HepG2 (cell line): ENCODE data around the gene MTA2. TPM values are rescaled to one million over a fixed set of nuclear protein-coding genes. Genes with fewer than 3 reads are reported as not detected.

Source experiments
- ATAC-seq: fragments of 200-7000 bp; cut with Tn5 transposase; 3 replicates; pipeline ENCODE4 v1.9.1; 2020; ENCODE audit warnings: mild to moderate bottlenecking, moderate library complexity
- BruUV-seq: library from RNA; stranded (reverse); fragments of 400-500 nt; replicated peaks from 2 replicates; lab custom pipeline; 2021; lab: Mats Ljungman, UMichigan
- CTCF ChIA-PET: fragments of 300-600 bp; formaldehyde crosslinking; extraction: SDS; loops from one replicate; lab custom pipeline; 2021; ENCODE audit warnings: low total read pairs, inconsistent platforms, low intra/inter-chr PET ratio; lab: Yijun Ruan, JAX
- POLR2A ChIA-PET: fragments of 350-600 bp; sonication (Branson Sonifier 250); formaldehyde crosslinking; loops from one replicate; lab custom pipeline; 2020; ENCODE audit warnings: antibody characterized with exemption, inconsistent platforms; lab: Yijun Ruan, JAX
- DNase-seq: peaks from one replicate; pipeline ENCODE4 v3.0.0-alpha.2; 2015; ENCODE audit warnings: low spot score
- FAIRE-seq: peaks from 3 replicates; lab custom pipeline; 2011; peaks lifted over from hg19 to GRCh38; lab: Jason Lieb, UNC
- H2AFZ ChIP-seq: one replicate; pipeline ENCODE4 v1.6.1; 2011; ENCODE audit warnings: low read length, inconsistent platforms
- H3K27ac ChIP-seq: fragments of 300-600 bp; 3 replicates; pipeline ENCODE4 v1.8.0; 2011; ENCODE audit warnings: mixed run types, mild to moderate bottlenecking, mixed read lengths, low read length, inconsistent platforms; ENCODE audit not compliant: insufficient read depth; ENCODE audit errors: extremely low read length
- H3K27me3 ChIP-seq, 2 experiments: fragments of 200-600 bp in 1 of 2; 2 replicates in 1 of 2; 3 replicates in 1 of 2; pipeline versions ENCODE4 v1.6.0 to v1.8.0; 2011; ENCODE audit warnings: low read length in 2 of 2, mild to moderate bottlenecking in 2 of 2, moderate library complexity in 2 of 2, inconsistent platforms in 1 of 2; ENCODE audit not compliant: insufficient read depth in 2 of 2, control insufficient read depth in 1 of 2
- H3K36me3 ChIP-seq, 2 experiments: fragments of 200-600 bp in 1 of 2; replicated peaks in 1 of 2; 2 replicates in 1 of 2; 3 replicates in 1 of 2; pipeline versions ENCODE4 v1.5.1 to v1.8.0; 2011; ENCODE audit warnings: low read length in 2 of 2, inconsistent platforms in 1 of 2; ENCODE audit not compliant: insufficient read depth in 2 of 2, control insufficient read depth in 1 of 2
- H3K4me1 ChIP-seq: 2 replicates; pipeline ENCODE4 v1.5.1; 2012; ENCODE audit warnings: low read length, inconsistent platforms; ENCODE audit not compliant: insufficient read depth
- H3K4me2 ChIP-seq: 2 replicates; pipeline ENCODE4 v1.6.0; 2011; ENCODE audit warnings: low read depth, low read length, inconsistent platforms
- H3K4me3 ChIP-seq, 3 experiments: fragments of 200-600 bp in 1 of 3; sonication (generic), shearing (Covaris generic) in 1 of 3; replicated peaks in 1 of 3; 2 replicates each; pipeline ENCODE4 v1.5.1; 2011 to 2016; ENCODE audit warnings: low read length in 3 of 3, inconsistent platforms in 2 of 3, low read depth in 2 of 3, mild to moderate bottlenecking in 2 of 3, control low read depth in 1 of 3, mixed read lengths in 1 of 3; ENCODE audit not compliant: insufficient read depth in 1 of 3
- H3K79me2 ChIP-seq: one replicate; pipeline ENCODE4 v1.6.1; 2011; ENCODE audit warnings: low read length, inconsistent platforms; ENCODE audit not compliant: insufficient read depth
- H3K9ac ChIP-seq: 2 replicates; pipeline ENCODE4 v1.6.0; 2011; ENCODE audit warnings: mild to moderate bottlenecking, low read depth, low read length, inconsistent platforms; ENCODE audit not compliant: insufficient read depth
- H3K9me3 ChIP-seq: 2 replicates; pipeline ENCODE4 v1.5.1; 2012; ENCODE audit warnings: mild to moderate bottlenecking, low read length
- H4K20me1 ChIP-seq: 2 replicates; pipeline ENCODE4 v1.6.0; 2011; ENCODE audit warnings: inconsistent platforms, mild to moderate bottlenecking, low read length, moderate library complexity; ENCODE audit not compliant: insufficient read depth
- CENPBD1 ChIP-seq: sonication (generic); formaldehyde crosslinking; IDR thresholded peaks from 2 replicates; pipeline ENCODE4 v1.8.0; 2022; ENCODE audit warnings: missing genetic modification reagents, low read depth, mild to moderate bottlenecking, borderline replicate concordance
- FOXO4 ChIP-seq: sonication (generic); formaldehyde crosslinking; conservative IDR thresholded peaks from 2 replicates; pipeline ENCODE4 v1.8.1; 2023; ENCODE audit warnings: missing genetic modification reagents
- HMG20A ChIP-seq: IDR thresholded peaks from 2 replicates; pipeline ENCODE4 v1.6.1; 2016; ENCODE audit warnings: borderline replicate concordance
- MTA1 ChIP-seq: sonication (generic); formaldehyde crosslinking; IDR thresholded peaks from 2 replicates; pipeline ENCODE4 v1.4.0; 2020; ENCODE audit warnings: missing genetic modification reagents, mild to moderate bottlenecking, borderline replicate concordance
- RBFOX2 ChIP-seq: fragments of 200-400 bp; formaldehyde crosslinking; IDR thresholded peaks from 2 replicates; pipeline ENCODE4 v1.6.1; 2017; ENCODE audit warnings: low read depth, mild to moderate bottlenecking, low read length
- RELA ChIP-seq: sonication (generic); formaldehyde crosslinking; IDR thresholded peaks from 2 replicates; pipeline ENCODE4 v1.4.0; 2020; ENCODE audit warnings: missing genetic modification reagents
- SNAPC2 ChIP-seq: sonication (generic); formaldehyde crosslinking; IDR thresholded peaks from 2 replicates; pipeline ENCODE4 v1.8.1; 2022; ENCODE audit warnings: mild to moderate bottlenecking, missing genetic modification reagents
- SP2 ChIP-seq: sonication (generic); formaldehyde crosslinking; IDR thresholded peaks from 2 replicates; pipeline ENCODE4 v1.5.1; 2020; ENCODE audit warnings: mild to moderate bottlenecking, missing genetic modification reagents
- TAF1 ChIP-seq: sonication (generic); formaldehyde crosslinking; IDR thresholded peaks from 2 replicates; pipeline ENCODE4 v1.4.0; 2020; ENCODE audit warnings: missing genetic modification reagents
- TBX2 ChIP-seq: sonication (generic); formaldehyde crosslinking; IDR thresholded peaks from 2 replicates; pipeline ENCODE4 v1.5.0; 2020; ENCODE audit warnings: missing genetic modification reagents, mild to moderate bottlenecking, borderline replicate concordance
- TFE3 ChIP-seq: IDR thresholded peaks from 2 replicates; pipeline ENCODE4 v1.6.1; 2016
- ZNF274 ChIP-seq: sonication (generic); formaldehyde crosslinking; IDR thresholded peaks from 2 replicates; pipeline ENCODE4 v1.5.1; 2020; ENCODE audit warnings: mild to moderate bottlenecking, missing genetic modification reagents
- ZNF276 ChIP-seq: sonication (generic); formaldehyde crosslinking; IDR thresholded peaks from 2 replicates; pipeline ENCODE4 v1.4.0; 2020; ENCODE audit warnings: mild to moderate bottlenecking, low read depth, missing genetic modification reagents
- ZNF605 ChIP-seq: sonication (generic); formaldehyde crosslinking; IDR thresholded peaks from 2 replicates; pipeline ENCODE4 v1.8.0; 2022; ENCODE audit warnings: mild to moderate bottlenecking, missing genetic modification reagents
- ZNF83 ChIP-seq: sonication (generic); formaldehyde crosslinking; IDR thresholded peaks from 2 replicates; pipeline ENCODE4 v1.4.0; 2020; ENCODE audit warnings: missing genetic modification reagents, mild to moderate bottlenecking, borderline replicate concordance
- WGBS: methylation state at CpG from one replicate; pipeline ENCODE4 v1.1.6; 2017; ENCODE audit warnings: low lambda C conversion rate; 5-methylcytosine and 5-hydroxymethylcytosine counted together
- in situ Hi-C: cut with HindIII; loops from 2 replicates; pipeline ENCODE4 v1.10.0; 2017; ENCODE audit warnings: low pct_unique_long_range_greater_than_20kb; ENCODE audit not compliant: extremely low pct_ligation_motif_present
- intact Hi-C: fragments of 100-400 bp; cut with micrococcal nuclease; formaldehyde crosslinking; loops from one replicate; pipeline ENCODE4 v1.10.0; 2022; ENCODE audit not compliant: unreplicated experiment
- polyA plus RNA-seq, 8 experiments: library from polyadenylated mRNA; depleted of rRNA in 3 of 8; stranded (reverse) in 7 of 8; unstranded in 1 of 8; fragments of >200 nt; fragmentation: Illumina TruSeq in 4 of 8; extraction: Trizol in 4 of 8; gene quantifications; 2 replicates each; pipeline versions ENCODE4 v1.2.1 to v1.2.3, GENCODE V29; 2011 to 2016; ENCODE audit warnings: low read depth in 4 of 8, missing spikeins in 1 of 8, mixed read lengths in 1 of 8; ENCODE audit not compliant: insufficient read depth in 1 of 8
- total RNA-seq, 5 experiments: library from RNA; depleted of rRNA; stranded (reverse); fragments of >200 nt; fragmentation: Illumina TruSeq; extraction: Trizol; gene quantifications; 2 replicates each; pipeline ENCODE4 v1.2.3, GENCODE V29; 2016; ENCODE audit warnings: low read depth in 1 of 5

The MTA2 gene
- total and polyA plus RNA-seq, 2 of the 13 experiments (the other 11 are each of a cell fraction or from before 2014, with no cell fraction given), result 14.0 to 70.0 TPM

GRCh38 chr11:62546244-62546928 is 55.3 kb downstream of the MTA2 start, which contains the start of gene AHNAK (continued):
- TF ChIP-seq ZNF83 (CRISPR knock-in tag) (no peak), ZNF605 (CRISPR knock-in tag) (no peak), ZNF274 (CRISPR knock-in tag) (no peak), RBFOX2 (peak; percentile 81), TAF1 (CRISPR knock-in tag) (no peak; the same call in none of the 2 replicates), MTA1 (CRISPR knock-in tag) (no peak), RELA (CRISPR knock-in tag) (no peak)

- ChIA-PET POLR2A (interaction anchor here (1.0 to 4.8 kb wide), 9 partner anchors 13 to 147 kb away, joined by 3 to 45 read pairs (median 4); partner anchors contain the start of genes EEF1G, LBHD1, TUT1 and UQCC3), CTCF (interaction anchor here (1.1 to 1.5 kb wide), 2 partner anchors 15 to 49 kb away, joined by 3 to 4 read pairs; no protein-coding TSS in a partner anchor)
- peaks cover 2 to 4% of the 10 kb centered on the region in 2 experiments; a peak in 3 of 5 replicates for H3K36me3 ChIP-seq
- no peaks in the 10 kb centered on the region for H3K27me3 ChIP-seq
- peaks cover 71% of the 10 kb centered on the region for H3K4me1 ChIP-seq
- peak overlapping the region; percentile 96 for H3K27ac ChIP-seq
- intact Hi-C loops (loop anchor here (1.0 to 10.0 kb wide), 3 partner anchors 30 to 151 kb away; no protein-coding TSS in a partner anchor), in situ Hi-C loops (no loop called here)
- peaks cover 47% of the 10 kb centered on the region for H4K20me1 ChIP-seq
- FAIRE-seq (peak; percentile 57), ATAC-seq (peak; percentile 31), DNase-seq (peak; percentile 86)
- H2AFZ ChIP-seq, result no peak overlapping the region
- H3K79me2 ChIP-seq, result peaks cover 59% of the 10 kb centered on the region
- BruUV-seq, result no TSS peak
- no peaks in the 10 kb centered on the region for H3K9me3 ChIP-seq
- WGBS, result 1% methylated on average over 35 of the region's 59 CpGs
- peak overlapping the region; percentile 84 for H3K4me2 ChIP-seq
- peak overlapping the region; percentile 96 for H3K9ac ChIP-seq
- peak overlapping the region; percentile 79 to 93 (median 79) for H3K4me3 ChIP-seq
- 0 out of 2 replicates have a peak, but pooled peaks have one; percentile 20 for TF ChIP-seq HMG20A (CRISPR knock-in tag)
- peak; percentile 82; the same call in 1 of the 2 replicates for TF ChIP-seq SNAPC2 (CRISPR knock-in tag)
- TF ChIP-seq SP2, result 0 out of 2 replicates have a peak, but pooled peaks have one; percentile 18
- no peak for TF ChIP-seq CENPBD1 (CRISPR knock-in tag)
- peak; percentile 84 for TF ChIP-seq TBX2
- TF ChIP-seq TFE3 (CRISPR knock-in tag), result peak; percentile 45
- 0 out of 2 replicates have a peak, but pooled peaks have one; percentile 66 for TF ChIP-seq FOXO4
- TF ChIP-seq ZNF276, result no peak; the same call in 1 of the 2 replicates
- peak; percentile 53; the same call in 1 of the 2 replicates for TF ChIP-seq ZNF605 (CRISPR knock-in tag)
Observed at GRCh38 chr11:62545437-62546243, 56.0 kb downstream of the MTA2 start.
